CD4-positive, alpha-beta T cell treated with Interleukin-4 for 4 hours (primary cell): Measurements from ENCODE around the gene CRY1.
"Not testable (repeated sequence)": the region's sequence is repeated elsewhere in the genome, so short reads cannot be mapped to it uniquely, and the experiment has no call there.

Experiments used
- DNase-seq: peaks from one replicate; pipeline ENCODE4 v3.0.0-alpha.2; 2020

CRY1 gene

GRCh38 chr12:107057071-107057834 is 36.1 kb downstream of the CRY1 start:
- no peak for DNase-seq

DNA sequence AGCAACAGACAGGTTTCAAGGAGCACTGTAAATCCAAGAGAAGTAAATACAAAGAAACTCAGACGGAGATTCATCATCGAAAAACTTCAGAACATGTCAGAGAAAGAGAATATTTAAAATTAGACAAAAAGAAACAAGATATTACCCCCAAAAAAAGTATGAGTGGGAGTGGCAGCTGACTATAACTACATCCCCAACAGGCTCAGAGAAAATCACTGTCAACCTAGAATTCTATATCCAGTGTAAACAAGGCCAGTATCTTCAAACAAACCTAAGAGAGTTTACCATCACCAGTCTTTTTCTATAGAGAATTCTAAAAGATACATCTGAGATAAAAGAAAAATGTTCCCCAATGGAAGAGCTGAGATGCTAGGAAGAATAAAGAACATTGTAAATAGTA is 39.6 kb downstream of the CRY1 start:
- DNase-seq: no peak

- no peak for DNase-seq
Observed at GRCh38 chr12:107045186-107045585, 48.2 kb downstream of the CRY1 start.

DNA sequence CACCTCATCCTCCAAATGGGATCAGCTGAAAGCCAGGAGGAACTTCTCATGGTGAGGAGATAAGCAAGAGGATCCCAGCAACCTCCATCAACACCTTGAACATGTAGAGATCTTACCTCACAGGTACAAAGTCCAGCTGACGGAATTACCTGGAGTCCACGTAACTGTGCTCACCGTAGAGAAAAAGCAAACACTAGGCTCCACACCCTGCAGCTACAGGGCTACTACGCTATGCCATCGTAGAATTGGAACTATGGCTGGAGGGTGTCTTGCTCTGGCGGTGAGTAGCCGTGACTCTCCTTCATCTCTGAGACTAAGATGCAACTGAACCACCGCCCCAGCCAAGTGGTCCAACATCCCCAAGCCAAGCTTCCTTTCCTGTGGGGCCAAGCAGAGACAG is 50.5 kb downstream of the CRY1 start:
- no peak for DNase-seq

DNA sequence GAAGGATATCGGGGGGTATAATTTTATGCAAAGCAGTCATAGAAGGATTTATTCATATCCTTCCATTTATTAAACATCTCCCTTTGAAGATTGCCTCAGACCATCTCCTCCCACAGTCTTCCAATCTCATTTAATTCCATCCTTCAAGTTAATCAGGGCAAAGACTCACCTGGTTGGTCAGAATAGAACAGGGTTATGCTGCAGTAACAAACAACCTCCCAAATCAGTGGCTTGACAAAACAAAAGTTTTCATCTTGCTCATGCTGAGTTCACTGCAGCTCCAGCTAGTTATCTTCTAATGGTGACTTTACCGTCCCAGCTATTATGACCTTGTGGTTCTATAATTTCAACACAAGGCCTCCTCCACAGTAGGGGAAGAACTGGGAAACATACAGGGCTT is 57.6 kb downstream of the CRY1 start:
- no peak for DNase-seq

DNA sequence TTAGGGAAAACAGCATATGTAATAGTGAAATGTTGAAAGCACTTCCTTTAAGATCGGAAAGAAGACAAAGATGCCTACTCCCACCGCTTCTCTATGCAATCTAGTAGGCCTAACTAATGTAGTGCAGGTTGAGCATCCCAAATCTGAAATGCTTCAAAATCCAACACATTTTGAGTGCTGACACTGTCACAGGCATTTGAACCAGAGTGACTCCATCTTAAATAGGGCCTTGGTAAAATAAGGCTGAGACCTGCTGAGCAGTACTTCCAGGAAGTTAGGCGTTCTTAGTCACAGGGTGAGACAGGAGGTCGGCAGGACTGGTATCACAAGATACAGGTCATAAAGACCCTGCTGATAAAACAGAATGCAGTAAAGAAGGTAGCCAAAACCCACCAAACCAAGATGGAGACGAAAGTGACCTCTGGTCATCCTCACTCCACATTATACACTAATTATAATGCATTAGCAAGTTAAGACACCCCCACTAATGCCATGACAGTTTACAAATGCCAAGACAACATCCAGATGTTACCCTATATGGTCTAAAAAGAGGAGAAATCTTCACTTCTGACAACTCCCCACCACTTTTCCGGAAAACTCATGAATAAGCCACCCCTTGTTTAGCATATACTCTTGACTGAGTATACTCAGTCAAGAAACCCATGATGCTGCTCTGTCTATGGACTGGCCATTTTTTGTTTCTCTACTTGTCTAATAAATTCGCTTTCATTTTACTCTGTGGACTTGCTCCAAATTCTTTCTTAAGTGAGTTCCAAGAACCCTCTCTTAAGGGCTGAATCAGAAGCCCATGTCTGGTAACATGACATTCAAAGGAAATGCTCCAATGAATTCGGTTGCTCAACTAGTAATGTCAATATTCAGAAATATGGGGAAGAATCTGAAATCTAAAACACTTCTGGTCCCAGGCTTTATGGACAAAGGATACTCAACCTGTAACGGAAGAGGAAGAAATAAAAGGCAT is 59.3 kb downstream of the CRY1 start:
- DNase-seq: no peak

DNA sequence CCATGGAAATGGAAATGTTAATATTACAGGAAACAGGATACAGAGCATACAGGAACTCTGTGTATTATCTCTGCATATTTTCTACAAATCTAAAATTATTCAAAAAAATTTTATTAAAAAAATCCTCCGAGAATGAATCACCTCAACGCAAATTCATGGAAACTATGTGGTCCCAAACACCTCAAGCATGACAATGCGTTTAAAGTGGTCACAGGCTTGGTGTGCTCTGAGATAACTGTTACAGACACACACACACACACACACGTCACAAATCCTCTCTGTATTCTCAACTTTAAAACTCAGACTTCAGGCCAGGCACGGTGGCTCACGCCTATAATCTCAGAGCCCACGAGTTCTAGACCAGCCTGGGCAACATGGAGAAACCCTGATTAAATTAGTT is 61.1 kb downstream of the CRY1 start:
- peak; percentile 24 for DNase-seq

DNA sequence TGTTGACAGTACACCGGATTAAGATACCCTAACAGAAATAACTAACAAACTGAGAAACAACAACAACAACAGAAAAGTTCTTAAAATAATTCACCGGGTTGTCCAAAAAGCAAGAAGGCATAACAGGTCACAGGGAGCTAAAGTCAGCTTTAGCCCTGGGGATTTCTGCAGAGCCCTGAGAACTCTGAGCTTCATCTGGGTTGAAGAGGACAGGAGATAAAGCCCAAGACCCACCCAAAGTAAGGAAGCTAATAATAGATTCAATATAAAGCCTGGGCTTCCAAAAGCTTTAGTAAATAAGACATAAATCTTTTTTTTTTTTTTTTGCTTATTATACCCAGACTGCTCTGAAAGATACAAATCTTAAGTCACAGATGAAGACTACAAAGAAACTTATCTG is 62.3 kb downstream of the CRY1 start:
- no peak for DNase-seq

DNA sequence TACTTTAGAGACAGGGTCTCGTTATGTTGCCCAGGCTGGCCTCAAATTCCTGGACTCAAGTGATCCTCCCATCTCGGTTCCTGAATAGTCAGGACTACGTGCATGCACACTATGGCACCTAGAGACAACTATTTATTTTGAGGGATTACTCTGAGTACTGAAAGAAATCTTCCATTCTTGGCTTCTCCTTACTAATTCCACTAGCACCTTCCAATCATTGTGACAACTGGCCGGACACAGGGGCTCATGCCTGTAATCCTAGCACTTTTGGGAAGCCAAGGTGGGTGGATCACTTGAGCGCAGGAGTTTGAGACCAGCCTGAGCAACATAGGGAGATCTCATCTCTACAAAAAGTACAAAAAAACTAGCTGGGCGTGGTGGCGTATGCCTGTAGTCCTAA is 64.3 kb downstream of the CRY1 start:
- no peak for DNase-seq

DNA sequence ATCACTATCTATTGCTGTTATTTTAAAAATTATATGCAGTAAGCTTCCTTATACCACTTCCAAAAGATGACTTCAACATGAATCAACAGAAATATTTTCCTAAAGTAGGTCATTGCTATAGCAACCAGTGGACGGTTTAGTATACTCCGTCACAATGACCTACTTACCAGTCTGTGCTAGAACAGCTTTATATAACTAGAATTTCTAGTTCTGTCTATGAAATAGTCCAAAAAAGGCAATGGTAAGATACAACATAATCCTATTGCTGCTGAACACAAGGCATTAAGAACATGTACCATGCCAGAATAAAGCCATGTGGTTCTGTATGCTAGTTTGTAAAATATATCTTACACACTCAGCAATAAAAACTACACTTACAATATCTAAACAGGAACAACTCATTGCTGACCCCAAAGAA is 65.7 kb downstream of the CRY1 start:
- peak; percentile 91 for DNase-seq

DNA sequence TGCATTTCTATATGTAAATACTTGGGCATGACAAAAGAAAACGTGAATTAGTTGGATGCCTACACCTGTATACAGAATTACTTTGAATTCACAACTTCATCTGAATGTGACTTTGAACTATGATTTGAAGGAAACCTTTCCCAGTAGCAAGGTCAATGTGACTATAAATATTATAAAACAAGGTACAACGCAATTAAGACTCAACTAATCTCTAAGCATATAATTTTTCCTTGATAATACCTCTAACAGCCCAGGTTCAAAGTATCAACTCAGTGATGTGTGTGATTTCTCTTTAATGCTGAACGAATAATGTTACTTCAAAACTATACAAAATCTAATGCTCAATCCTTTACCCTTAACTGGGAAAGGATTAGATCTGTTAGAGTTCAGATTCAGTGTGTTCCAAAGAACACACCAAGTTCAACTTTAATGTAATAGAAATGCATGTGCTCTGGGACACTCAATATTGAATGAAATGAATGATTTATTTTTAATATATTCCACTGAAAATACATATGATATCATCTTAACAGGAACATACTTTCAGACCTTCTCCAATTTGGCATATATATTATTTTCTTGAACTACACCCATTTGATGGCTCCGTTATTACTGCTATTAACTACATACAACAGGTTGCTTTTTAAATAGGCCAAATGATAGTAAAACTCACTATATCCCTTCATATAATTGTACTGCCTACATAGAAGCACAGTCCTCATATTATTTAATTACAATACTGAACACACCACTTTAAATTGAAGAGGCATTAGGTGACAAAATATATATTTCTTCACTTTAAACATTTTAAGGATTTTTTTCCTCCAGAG is 66.3 kb downstream of the CRY1 start:
- no peak for DNase-seq

DNA sequence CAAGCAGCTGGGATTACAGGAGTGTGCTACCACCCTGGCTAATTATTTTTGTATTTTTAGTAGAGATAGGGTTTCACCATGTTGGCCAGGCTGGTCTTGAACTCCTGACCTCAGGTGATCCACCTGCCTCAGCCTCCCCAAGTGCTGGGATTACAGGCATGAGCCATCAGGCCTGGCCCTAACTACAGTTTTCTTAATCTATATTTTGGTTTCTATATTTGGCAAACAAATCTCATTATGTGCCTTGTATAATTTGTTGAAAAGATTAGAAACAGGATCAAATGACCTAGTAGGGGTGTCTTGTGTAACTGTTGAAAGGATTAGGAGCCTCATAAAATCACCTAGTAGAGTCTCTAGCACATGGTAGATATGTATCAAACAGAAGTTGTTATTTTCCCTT is 67.0 kb downstream of the CRY1 start:
- not testable (repeated sequence) for DNase-seq

- DNase-seq: no peak
Observed at GRCh38 chr12:107025671-107026070, 67.7 kb downstream of the CRY1 start.

GRCh38 chr12:107019546-107019945 is 73.8 kb downstream of the CRY1 start:
- no peak for DNase-seq

- DNase-seq: no peak
Observed at GRCh38 chr12:107017042-107017441, 76.3 kb downstream of the CRY1 start.

DNA sequence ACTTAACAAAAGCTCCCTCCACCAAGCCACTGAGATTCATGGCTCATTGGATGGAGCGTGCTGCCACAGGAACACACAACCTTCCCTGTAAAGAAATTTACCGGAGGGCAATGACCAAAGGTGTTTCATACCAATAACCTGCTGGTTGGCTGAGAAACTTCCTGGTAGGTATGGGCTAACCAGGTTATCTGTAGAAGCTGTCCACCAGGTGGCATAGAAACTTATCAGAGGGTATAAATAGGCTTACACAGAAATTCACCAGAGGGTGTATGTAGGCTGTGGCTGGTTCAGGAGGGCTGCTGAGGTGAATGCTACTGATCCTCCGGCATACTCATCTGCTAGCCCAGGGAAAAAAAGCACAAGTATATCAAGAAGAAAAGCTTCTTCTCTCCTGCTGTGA is 79.3 kb downstream of the CRY1 start:
- peak; percentile 52 for DNase-seq

DNA sequence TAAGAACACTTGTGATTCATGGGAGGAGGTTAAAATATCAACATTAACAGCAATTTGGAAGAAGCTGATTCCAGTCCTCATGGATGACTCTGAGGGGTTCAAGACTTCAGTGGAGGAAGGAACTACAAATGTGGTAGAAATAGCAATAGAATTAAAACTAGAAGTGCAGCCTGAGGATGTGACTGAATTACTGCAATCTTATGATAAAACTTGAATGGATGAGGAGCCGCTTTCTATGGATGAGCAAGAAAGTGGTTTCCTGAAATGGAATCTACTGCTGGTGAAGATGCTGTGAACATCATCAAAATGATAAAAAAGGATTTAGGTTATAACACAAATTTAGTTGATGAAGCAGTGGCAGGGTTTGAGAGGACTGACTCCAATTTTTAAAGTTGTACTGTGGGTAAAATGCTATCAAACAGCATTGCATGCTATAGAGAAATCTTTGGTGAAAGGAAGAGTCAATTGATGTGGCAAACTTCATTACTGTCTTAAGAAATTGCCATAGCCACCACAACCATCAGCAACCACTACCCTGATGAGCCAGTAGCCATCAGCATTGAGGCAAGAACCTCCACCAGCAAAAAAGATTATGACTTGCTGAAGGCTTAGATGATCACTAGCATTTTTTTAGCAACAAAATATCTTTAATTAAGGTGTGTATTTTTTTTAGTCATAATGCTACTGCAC is 80.5 kb downstream of the CRY1 start:
- DNase-seq: no peak

GRCh38 chr12:107011519-107011918 is 81.8 kb downstream of the CRY1 start:
- DNase-seq: no peak

GRCh38 chr12:107007411-107007810 is 85.9 kb downstream of the CRY1 start:
- DNase-seq: no peak

- DNase-seq: not testable (repeated sequence)
Observed at GRCh38 chr12:107002665-107003064, 90.7 kb downstream of the CRY1 start.

DNA sequence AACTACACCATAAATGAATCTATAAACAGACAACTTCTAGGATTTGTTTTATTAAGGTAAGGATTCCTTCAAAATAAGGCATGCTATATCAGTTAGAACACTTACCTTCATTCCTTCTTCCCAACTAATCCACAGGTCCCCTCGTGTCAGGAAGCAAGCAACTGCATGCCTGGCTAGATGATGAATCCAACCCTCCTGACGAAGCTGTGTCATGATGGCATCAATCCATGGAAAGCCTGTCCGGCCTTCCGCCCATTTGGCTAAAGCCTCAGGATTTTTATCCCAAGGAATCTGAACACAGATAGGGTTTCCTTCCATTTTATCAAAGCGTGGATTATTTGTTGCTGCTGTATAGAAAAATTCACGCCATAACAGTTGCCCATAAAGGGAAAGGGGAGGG is 93.9 kb downstream of the CRY1 start:
- no peak for DNase-seq

GRCh38 chr12:106997916-106998315 is 95.4 kb downstream of the CRY1 start:
- DNase-seq: no peak
